Measurements from ENCODE around the gene TNRC18.

Gene TNRC18

DNA sequence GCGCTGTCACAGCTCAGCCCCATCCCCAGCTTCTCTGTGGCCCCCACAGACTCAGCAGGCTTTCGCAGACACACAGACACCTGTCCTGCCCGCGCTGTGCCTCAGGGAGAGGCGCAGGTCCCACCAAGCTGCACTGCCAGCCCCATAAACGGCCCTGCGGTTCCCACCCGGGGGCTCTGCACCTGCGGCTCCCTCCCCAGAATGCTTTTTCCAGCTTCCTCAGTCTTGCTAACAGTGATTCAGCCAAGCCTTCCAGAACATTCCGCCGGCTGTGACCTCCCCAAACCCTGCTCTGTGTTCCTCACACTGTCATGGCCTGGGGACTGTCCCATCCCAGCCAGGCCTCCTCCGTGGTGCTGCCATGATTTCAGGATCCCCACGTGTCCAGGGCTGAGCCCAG is 27.8 kb upstream of the TNRC18 start:
- DNase-seq, result no peak

GRCh38 chr7:5450549-5451327 is 27.1 kb upstream of the TNRC18 start:
- DNase-seq, result no peak

DNA sequence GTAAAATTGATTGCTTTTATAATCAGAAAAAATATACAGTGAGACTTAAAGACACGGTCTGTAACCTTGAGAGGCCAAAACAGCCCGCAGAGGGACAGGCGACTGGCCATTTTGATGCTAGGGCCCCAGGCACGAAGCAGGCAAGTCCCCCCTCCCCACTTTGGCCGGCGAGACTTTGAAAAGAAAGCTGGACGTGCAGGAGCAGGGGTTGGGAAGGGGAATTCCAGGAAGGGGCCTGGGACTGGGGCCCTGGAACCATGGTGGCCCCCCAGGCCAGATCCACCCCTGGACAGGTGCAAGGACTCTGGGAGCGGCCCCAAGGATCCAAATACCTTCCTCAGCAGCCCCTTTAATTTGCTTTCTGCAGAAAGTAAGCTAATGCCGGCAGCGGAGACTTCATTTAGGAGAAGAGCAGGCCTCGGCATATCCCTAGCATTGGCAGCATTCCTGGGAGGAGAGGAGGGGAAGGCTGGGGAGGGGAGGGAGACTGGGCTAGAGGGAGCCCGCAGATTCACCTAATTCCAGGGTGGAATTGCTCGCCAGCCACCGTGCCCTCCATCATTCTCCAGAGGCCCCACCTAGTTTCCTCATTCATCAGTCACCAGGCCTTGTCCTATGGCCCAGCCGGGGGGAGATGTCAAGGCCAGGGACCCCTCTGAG is 24.9 kb upstream of the TNRC18 start:
- no peak for DNase-seq

DNA sequence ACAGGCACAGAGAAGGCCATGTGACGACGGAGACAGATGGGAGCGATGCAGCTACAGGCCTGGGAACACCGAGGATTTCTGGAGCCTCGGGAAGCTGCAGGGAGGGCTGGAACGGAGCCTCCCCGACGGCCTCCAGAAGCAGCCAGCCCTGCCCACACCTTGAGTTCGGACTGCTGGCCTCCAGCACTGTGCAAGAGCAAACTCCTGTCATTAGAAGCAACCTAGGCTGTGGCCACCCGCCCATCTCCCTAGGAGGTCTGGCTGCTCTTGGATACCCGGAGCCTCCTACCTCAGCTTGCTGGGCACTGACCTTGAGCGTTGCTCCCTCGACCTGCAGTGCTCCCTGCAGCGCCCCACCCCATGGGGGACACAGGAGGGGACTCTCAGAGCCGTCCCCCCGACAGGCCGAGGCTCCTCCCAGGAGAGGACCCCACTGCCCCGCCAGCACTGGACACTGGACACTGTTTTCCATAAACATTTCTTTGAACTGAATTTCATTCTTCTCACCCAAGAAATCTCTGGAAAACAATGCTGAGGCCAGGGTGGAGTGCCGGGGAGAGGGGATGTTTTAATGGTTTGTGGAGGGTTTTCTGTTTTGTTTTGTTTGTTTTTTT is 22.5 kb upstream of the TNRC18 start:
- DNase-seq, result no peak

- no peak for DNase-seq
Observed at GRCh38 chr7:5443678-5444077, 20.0 kb upstream of the TNRC18 start.

DNA sequence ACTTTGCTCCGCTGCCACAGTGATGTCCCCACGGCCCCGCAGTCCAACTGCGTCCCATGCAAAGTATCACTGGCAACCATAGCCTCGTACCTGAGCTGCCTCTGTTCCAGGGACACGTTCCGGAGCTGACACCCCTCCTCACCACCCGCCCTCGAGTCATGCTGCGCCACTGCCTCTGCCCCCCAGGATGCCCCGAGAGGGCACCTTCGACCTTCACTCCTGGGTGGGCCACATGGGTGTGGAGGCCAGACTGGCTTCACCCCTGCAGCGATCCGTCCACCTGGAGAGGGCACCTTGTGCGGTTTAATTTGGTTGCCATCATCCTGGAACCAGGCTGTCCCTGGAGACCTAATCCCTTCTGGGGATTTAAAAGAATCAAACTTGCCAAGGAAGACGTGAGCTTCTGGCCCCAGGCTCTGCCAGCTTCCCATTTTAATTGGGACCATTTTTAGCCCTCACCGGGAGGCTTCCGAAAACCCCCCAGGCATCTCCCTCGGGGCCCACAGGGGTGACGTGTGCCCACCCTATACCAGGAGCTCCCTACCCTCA is 19.2 kb upstream of the TNRC18 start:
- DNase-seq, result no peak

- no peak for DNase-seq
Observed at GRCh38 chr7:5441840-5442503, 18.3 kb upstream of the TNRC18 start.

GRCh38 chr7:5439572-5440496 is 16.2 kb upstream of the TNRC18 start:
- DNase-seq, result no peak

DNA sequence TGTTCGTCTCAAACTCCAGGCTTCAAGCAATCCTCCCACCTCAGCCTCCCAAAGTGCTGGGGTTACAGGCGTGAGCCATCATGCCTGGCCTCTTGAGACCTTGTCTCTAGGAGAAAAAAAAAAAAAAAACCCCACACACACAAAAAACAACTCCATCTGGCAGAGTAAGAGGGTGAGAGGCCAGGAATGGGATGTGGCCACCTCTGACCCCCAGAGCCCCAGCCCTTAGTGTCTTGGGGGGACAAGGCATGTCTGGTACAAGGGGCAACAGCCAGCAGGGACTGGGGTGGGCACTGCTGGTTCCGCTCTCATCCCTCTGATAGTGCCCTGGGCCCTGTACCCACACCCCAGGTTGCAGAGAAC is 15.6 kb upstream of the TNRC18 start:
- no peak for DNase-seq

DNA sequence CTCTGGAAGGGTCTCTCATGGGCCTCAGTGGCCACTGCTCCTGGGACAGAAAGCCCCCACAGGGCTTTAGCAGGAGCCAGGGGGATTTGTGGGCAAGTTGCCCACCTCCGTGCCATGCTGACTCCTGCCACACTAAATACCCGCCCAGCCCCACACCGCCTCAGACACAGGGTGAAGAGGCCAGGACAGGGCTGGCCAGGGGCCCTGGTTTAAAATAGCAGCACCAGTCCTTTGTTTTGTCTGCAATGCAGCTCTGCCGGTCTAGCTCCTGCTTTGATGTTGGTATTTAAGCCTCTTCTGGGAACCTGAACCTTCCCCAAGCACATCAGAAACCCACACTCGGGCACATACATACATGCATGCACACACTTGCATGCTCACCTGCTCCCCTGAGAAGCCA is 14.4 kb upstream of the TNRC18 start:
- no peak for DNase-seq

GRCh38 chr7:5437348-5437892 is 13.8 kb upstream of the TNRC18 start:
- DNase-seq, result no peak

DNA sequence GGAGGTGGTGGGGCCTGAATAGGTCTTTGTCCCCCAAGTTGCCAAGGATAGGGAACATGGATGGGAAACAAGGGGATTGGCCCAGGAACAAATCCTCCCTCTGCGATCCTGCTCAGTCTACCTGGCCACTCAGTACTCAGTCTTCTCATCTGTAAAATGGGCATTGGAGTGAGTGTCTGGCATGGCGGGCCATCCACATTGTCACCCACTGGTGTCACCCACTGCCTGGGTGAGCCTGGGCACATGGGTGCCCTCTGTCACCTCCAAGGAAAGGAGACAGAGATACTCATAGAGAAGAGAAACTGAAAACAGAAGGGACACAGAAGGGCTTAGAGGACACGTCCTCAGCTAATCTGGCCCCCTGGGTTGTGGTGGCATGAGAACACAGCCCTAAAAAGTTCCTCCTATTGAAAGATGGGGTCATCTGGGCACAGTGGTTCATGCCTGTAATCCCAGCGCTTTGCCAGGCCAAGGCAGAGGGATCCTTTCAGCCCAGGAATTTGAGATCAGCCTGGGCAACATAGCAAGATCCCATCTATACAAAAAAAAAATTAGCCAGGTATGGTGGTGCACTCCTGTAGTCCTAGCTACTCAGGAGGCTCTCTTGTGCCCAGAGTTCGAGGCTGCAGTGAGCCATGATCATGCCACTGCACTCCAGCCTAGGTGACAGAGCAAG is 12.5 kb upstream of the TNRC18 start:
- DNase-seq, result no peak

DNA sequence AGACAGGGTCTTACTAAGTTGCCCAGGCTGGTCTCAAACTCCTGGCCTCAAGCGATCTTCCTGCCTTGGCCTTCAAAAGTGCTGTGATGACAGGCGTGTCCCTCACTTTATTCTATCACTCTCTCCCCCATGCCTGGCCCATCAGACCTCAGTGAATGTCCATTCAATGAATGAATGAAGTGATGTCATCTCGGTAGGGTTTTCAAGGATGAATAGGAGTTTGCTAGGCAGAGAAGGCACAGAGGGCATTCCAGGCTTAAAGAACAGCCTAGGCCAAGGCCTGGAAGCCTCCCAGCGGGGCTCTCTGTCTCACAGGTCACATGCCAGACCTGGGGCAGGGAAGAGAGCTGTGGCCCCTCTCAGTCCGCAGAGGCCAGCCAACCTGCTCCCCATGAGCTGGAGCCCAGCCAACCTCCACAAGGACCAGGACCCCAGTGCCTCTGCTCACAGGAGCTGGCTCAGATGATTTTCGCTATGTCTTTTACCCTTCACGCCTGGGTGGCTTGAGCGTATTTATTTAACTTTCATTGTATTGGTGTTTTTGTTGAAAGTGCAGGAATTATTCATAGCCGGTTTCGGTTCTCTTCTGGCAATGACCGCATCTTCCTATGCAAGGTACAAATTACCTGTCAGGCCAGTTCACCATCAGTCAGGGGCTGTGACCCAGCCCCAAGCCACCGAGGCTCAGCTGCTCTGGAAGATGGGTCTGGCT is 11.8 kb upstream of the TNRC18 start:
- no peak for DNase-seq

DNA sequence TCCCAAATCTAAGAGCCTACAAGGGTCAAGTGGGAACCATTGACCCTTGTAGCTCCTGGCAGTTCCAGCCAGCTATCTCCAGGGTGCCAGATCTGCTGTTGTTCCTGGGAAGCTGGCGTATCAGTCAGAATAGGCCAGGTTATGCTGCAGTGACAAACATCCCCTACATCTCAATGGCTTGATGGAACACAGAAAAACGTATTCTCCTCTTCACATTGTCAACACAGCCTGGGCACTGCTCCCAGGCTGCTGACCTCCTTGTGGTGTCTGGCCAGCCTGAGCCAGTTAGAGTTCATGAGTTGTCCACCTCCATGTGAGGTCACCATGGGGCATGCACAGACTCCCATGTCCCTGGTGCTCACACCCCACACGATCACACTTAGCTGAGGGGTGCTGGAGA is 9.5 kb upstream of the TNRC18 start:
- DNase-seq, result no peak

DNA sequence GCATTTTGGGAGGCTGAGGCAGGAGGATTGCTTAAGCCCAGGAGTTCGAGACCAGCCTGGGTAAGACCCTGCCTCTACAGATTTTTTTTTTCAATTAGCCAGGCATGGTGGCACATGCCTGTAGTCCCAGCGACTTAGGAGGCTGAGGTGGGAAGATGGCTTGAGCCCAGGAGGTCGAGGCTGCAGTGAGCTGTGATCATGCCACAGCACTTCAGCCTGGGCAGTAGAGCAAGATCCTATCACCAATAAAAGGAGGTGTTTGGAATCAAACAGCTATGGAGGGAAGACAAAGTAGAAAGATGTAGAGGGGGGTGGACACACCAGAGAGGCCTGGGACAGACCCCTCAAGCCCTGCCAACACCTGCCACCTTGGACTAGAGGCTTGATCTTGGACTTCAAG is 9.1 kb upstream of the TNRC18 start:
- no peak for DNase-seq

- no peak for DNase-seq
Observed at GRCh38 chr7:5431560-5432015, 8.0 kb upstream of the TNRC18 start.

GRCh38 chr7:5430612-5430947 is 6.9 kb upstream of the TNRC18 start:
- no peak for DNase-seq

DNA sequence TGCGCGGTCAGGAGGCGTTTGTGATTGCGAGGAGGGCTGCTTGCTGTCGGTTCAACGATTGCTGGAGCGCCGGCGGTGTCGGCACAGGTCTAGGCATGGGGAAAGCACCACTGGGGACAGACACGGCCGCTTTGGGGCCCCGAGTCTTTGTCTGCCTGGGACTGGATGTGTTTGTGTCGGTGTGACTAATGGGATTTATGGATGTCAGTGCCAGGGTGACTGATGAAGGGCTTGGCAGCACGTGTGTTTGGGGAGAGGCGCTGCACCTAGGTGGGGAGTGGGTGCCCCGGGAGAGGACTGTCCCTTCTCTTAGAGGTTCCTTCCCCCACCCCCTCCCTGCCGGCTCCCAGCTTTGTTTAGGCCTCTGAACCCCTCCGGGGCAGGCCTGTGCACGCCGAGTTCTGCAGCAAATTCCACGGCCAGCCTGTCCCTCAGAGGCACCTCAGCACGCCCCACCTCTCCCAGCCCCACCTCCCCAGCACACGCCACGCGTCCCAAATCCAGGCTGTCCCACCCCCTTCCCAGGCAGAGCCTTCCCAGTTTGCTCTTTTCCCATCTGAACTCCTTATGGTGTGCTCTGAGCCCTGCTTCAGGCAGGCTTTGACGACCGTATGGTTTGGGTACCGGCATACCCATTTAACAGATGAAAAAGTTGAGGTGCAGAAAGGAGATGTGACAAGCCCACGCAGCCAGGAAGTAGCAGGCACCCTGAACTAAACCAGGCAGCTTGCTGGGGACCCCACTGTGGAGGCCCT is 6.4 kb upstream of the TNRC18 start:
- DNase-seq, result no peak

GRCh38 chr7:5429253-5429856 is 5.7 kb upstream of the TNRC18 start:
- DNase-seq, result no peak

All from SHP77 treated with DMSO at 0.1 percent for 48 hours (cell line).